ACHN (cell line): ENCODE measurements around the gene PDGFD.

Experiments used
- DNase-seq: peaks from one replicate; pipeline ENCODE4 v3.0.0-alpha.2; 2015
- in situ Hi-C: cut with HindIII; loops from 2 replicates; pipeline ENCODE4 v1.10.0; 2017; ENCODE audit warnings: low sequenced_read_pairs, low pct_ligation_motif_present, low pct_unique_long_range_greater_than_20kb

Gene PDGFD

GRCh38 chr11:104033561-104033960 is 130.4 kb downstream of the PDGFD start:
- in situ Hi-C loops, result no loop called here
- no peak for DNase-seq

DNA sequence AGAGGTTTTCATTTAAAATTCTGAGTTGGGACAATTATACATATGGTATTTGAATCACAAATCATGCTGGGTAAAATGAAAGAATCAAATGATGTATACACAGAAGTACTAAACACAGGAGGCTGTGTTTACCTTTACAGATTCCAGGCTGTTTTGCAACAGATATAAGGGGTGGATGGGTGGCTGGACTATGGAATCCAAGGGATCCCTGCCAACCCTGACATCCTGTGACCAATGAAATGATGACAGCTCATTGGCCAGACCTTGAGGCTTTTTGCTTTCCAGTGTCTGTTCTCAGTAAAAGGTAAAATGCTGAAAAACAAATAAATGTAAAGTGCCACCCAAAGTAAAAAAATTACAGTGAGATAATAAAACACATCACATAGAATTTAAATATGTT is 130.8 kb downstream of the PDGFD start:
- peak; percentile 2 for DNase-seq
- in situ Hi-C loops, result no loop called here

- DNase-seq, result no peak
- in situ Hi-C loops, result no loop called here
Measured at GRCh38 chr11:104028476-104029263, 135.3 kb downstream of the PDGFD start.

DNA sequence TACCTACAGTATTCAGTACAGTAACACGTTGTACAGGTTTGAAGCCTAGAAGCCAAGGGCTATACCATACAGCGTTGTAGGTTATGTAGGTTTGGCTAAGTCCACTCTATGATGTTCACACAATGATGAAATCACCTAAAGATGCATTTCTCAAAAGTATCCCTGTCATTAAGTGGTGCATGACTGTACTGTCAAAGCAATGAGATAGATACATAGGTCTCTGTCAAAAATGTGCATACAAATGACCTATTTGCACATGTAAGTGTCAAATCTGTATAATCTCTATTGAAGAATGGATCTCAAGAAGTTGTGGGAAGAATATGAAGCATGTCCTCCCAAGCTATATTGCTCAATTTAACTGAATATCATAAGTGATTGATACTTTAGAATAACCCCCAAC is 139.4 kb downstream of the PDGFD start:
- no peak for DNase-seq

GRCh38 chr11:104015649-104016415 is 148.1 kb downstream of the PDGFD start:
- in situ Hi-C loops, result no loop called here
- no peak for DNase-seq

More for the DNA sequence above, 139.4 kb downstream of the PDGFD start:
- in situ Hi-C loops, result no loop called here

DNA sequence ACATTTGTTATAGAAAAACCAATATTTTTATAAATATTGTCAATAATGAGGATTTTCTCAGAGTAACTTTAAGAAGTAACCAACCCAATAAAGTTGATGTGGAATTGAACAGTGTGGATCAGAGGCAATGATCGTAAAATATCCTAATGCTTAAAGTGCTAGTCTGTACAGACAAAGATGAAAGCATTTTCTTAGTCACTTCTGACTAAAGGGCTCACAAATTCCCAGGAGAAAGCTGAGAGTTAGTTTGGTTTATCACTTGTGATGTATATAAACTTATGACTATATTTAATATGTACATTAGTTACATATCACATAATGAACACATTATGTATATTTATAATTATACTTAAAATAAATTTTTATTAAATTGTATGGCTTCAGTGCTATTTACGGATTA is 152.9 kb downstream of the PDGFD start:
- no peak for DNase-seq
- in situ Hi-C loops, result no loop called here

GRCh38 chr11:104009744-104010143 is 154.2 kb downstream of the PDGFD start:
- in situ Hi-C loops, result no loop called here
- no peak for DNase-seq

GRCh38 chr11:104005234-104005855 is 158.6 kb downstream of the PDGFD start:
- in situ Hi-C loops, result no loop called here
- no peak for DNase-seq

DNA sequence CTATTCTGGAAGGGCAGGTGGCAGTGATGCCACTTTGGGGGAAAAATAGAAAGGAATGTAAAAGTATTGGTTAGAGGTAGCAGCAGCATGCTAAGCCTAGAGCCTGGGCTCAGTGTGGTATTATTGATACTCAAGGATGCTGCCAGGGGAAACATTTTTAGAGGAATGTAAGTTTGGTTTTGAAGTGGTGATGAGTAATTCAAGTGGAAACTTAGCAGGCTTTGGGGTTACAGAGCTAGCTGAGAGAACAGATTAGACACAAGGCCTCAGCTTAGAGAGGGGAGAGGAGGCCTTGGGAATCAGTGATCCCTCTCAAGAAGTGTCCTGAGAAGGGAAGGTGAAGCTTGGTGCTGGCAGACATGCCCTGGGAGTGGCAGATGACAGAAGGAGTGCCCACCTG is 160.5 kb downstream of the PDGFD start:
- in situ Hi-C loops, result no loop called here
- DNase-seq, result no peak

DNA sequence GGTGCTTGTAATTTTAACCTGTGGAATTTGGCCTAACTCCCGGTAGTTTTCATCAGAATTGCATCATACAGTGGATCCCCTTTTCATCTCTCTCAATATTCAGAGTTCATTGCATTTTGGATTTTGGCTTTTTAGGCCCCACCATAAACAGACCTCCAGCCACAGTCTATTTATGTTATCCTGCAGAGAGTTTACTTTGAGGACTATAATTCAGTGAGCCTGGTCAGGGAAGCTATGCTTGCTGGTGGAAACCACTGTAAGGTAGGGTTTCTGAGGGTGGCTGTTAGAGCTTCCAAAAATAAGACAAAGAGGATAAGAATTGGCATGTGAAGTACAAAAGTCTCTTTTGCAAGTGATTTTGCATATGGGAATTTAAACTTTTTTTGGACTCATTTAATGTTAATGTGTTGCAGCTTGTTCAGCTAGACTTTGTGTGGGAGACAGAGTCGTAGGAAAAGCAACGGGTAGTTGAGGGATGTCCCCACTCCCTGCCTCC is 162.3 kb downstream of the PDGFD start:
- DNase-seq, result no peak
- in situ Hi-C loops, result no loop called here

GRCh38 chr11:104000798-104001197 is 163.1 kb downstream of the PDGFD start:
- no peak for DNase-seq
- in situ Hi-C loops, result no loop called here

DNA sequence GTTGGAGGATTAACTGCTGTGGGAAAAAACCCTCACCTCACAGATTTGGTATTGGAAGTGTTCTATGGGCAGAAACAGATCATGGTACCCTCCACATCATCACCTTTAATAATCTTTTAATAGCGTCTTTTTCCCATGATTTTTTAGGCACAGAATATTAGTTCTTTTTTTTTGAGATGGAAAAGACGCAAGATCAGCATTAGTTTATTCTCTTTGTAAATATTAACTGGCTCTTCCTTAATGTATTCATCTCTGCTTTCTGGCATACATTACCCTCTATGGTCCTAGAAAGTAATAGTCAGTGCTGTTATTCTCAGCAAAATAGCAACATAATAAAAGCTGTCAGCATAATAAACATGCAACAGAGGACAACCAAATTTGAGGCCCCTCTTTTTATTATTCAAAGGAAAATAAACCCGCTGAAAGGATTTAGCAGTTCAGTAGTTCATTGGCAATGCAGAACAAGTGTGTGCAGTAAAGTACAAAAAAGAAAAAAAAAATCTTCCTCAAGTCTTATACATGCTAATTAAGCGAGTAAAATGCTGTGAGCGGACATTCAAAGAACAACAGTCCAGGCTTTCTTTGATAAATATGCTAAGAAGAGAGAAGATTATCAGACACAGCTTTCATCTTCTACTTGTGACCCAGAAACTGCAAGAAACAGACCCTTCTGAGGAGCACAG is 165.0 kb downstream of the PDGFD start:
- in situ Hi-C loops, result no loop called here
- no peak for DNase-seq

GRCh38 chr11:103997082-103997481 is 166.9 kb downstream of the PDGFD start:
- in situ Hi-C loops, result no loop called here
- no peak for DNase-seq

GRCh38 chr11:103995896-103996295 is 168.1 kb downstream of the PDGFD start:
- no peak for DNase-seq
- in situ Hi-C loops, result no loop called here

DNA sequence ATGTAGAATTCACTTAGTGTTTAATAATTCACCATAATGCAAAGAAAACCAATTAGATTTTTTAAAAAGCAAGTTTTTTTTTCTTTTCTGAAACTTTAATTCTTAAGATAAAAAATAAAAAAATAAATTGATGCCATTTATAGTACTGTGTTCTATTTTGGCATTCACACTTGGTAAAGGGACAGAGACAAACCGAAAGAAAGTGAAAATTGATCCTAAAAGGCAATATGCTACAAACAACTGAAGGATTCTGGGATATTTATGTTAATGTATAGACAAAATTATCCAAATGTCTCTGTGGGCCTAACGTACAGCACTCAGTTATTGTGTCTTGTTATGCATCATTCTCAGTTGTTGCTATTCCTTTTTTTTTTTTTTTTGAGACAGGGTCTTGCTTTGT is 169.4 kb downstream of the PDGFD start:
- DNase-seq, result no peak
- in situ Hi-C loops, result no loop called here

GRCh38 chr11:103994094-103994493 is 169.9 kb downstream of the PDGFD start:
- in situ Hi-C loops, result no loop called here
- no peak for DNase-seq

DNA sequence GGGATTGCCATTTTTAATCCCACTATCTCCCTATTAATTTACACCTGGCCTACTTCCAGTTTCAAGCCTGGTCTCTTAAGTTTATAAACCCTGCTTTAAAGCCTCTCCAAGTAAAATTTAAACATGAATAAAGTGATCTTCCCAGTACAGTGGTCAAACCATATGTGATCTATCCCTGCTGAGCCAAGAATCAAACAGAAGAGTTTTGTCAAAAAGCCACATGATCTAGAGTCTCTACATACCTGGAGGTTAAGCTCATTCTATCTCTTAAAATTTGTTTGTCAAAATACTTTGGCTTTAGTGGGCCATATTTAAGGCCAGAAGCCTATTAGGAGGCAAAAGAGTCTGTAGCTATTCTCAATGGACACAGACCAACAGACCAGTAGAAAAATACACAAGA is 170.4 kb downstream of the PDGFD start:
- DNase-seq, result no peak
- in situ Hi-C loops, result no loop called here

DNA sequence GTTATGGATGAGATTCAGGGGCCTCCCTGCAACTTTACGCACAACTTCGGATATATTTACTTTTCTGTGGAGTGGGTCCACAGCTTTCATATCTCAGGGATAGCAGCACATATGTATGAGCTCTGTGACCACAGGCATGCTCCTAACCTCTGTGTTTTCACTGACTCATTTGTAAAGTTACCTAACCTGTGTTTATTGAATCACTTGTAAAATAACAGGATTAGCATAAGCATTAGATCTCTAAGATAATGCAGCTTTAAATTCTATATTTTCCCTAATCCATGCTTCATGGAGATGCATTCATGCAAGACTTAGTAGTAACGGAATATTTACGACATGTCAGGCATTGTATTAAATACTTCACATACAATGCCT is 175.4 kb downstream of the PDGFD start:
- DNase-seq, result no peak
- in situ Hi-C loops, result no loop called here
